Measurements from ENCODE around the gene TYMS.

TYMS gene

DNA sequence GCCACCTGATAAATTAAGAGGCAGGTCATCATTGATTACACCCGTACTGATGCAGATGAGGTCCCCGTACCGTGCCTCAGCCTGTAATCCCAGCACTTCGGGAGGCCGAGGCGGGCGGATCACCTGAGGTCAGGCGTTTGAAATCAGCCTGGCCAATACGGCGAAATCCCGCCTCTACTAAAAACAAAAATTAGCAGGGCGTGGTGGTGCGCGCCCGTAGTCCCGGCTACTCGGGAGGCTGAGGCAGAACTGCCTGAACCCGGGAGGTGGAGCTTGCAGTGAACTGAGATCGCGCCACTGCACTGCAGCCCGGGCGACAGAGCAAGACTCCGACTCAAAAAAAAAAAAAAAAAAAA, 55.7 kb downstream of the TYMS start:
- no peak overlapping the region for H3K27ac ChIP-seq (ENCODE audit: poor library complexity, severe bottlenecking)
- TF ChIP-seq CTCF (IDR thresholded peaks at IDR 0.05; ENCODE audit: poor library complexity, severe bottlenecking) = no peak
- peak overlapping the region; percentile 56 for H3K4me3 ChIP-seq (ENCODE audit: severe bottlenecking)
- H3K9me3 ChIP-seq (ENCODE audit: severe bottlenecking) = no peaks in the 10 kb centered on the region
- ATAC-seq (ENCODE audit: low read depth) (no peak), DNase-seq (ENCODE audit: low spot score) (no peak)
- H3K36me3 ChIP-seq (ENCODE audit: low read depth) = peaks cover 20% of the 10 kb centered on the region
- no peaks in the 10 kb centered on the region for H3K27me3 ChIP-seq (ENCODE audit: insufficient read depth, poor library complexity, severe bottlenecking)
- peaks cover 13% of the 10 kb centered on the region for H3K4me1 ChIP-seq (ENCODE audit: insufficient read depth, poor library complexity, severe bottlenecking)

DNA sequence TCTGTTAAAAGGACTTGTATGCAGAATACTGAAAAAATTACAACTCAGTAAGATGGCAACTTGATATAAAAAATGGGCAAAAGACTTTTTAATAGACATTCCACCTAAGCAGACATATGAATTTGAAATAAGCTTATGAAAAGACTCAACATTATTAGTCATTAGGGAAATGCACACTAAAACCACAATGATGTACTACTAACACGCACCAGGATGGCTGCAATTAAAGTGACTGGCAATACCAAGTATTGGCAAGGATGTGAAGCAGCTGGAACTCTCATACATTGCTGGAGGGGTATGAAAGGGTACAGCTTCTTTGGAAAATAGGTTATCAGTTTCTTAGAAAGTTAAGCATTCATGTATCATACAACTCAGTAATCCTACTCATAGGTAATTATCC, 58.2 kb downstream of the TYMS start:
- Histone ChIP-seq H3K4me3 (ENCODE audit: severe bottlenecking) (no peak overlapping the region), H3K27ac (ENCODE audit: poor library complexity, severe bottlenecking) (peak overlapping the region; percentile 45), H3K9me3 (ENCODE audit: severe bottlenecking) (no peaks in the 10 kb centered on the region), H3K4me1 (ENCODE audit: insufficient read depth, poor library complexity, severe bottlenecking) (peaks cover 12% of the 10 kb centered on the region), H3K27me3 (ENCODE audit: insufficient read depth, poor library complexity, severe bottlenecking) (no peaks in the 10 kb centered on the region), H3K36me3 (ENCODE audit: low read depth) (peaks cover 5% of the 10 kb centered on the region)
- TF ChIP-seq CTCF (IDR thresholded peaks at IDR 0.05; ENCODE audit: poor library complexity, severe bottlenecking) = no peak
- ATAC-seq (ENCODE audit: low read depth) (peak; percentile 61), DNase-seq (ENCODE audit: low spot score) (no peak)

GRCh38 chr18:717003-717402, 59.5 kb downstream of the TYMS start:
- ATAC-seq (ENCODE audit: low read depth) (no peak), DNase-seq (ENCODE audit: low spot score) (no peak)
- Histone ChIP-seq H3K4me3 (ENCODE audit: severe bottlenecking) (no peak overlapping the region), H3K27me3 (ENCODE audit: insufficient read depth, poor library complexity, severe bottlenecking) (no peaks in the 10 kb centered on the region), H3K36me3 (ENCODE audit: low read depth) (no peaks in the 10 kb centered on the region), H3K27ac (ENCODE audit: poor library complexity, severe bottlenecking) (no peak overlapping the region), H3K4me1 (ENCODE audit: insufficient read depth, poor library complexity, severe bottlenecking) (peaks cover 8% of the 10 kb centered on the region), H3K9me3 (ENCODE audit: severe bottlenecking) (no peaks in the 10 kb centered on the region)
- TF ChIP-seq CTCF (IDR thresholded peaks at IDR 0.05; ENCODE audit: poor library complexity, severe bottlenecking) = no peak
